H1 (cell line): ENCODE results near the gene WDR7. TPM values are rescaled to one million over a fixed set of nuclear protein-coding genes. Genes with fewer than 3 reads are reported as not detected.
A peak's percentile ranks its signal among the peaks of the same experiment; 100 is the strongest.

Experiments
- ASH2L ChIP-seq: fragments of 200-600, 300-600 bp; sonication (generic); IDR thresholded peaks from one replicate; pipeline ENCODE4 v1.7.1; 2017; ENCODE audit warnings: low read length
- ATF3 ChIP-seq: IDR thresholded peaks from 2 replicates; pipeline ENCODE4 v1.6.1; 2011; ENCODE audit warnings: low read depth, mild to moderate bottlenecking, low read length; ENCODE audit not compliant: insufficient read depth
- CBX5 ChIP-seq: fragments of 300-800, 300-1000 bp; sonication (generic); IDR thresholded peaks from 2 replicates; pipeline ENCODE4 v1.7.1; 2016; ENCODE audit warnings: antibody characterized with exemption, low read length, low read depth
- CBX8 ChIP-seq: fragments of 300-800, 300-1000 bp; sonication (generic); IDR thresholded peaks from 2 replicates; pipeline ENCODE4 v1.7.1; 2016; ENCODE audit warnings: low read depth, low read length, borderline replicate concordance
- CEBPB ChIP-seq: IDR thresholded peaks from 2 replicates; pipeline ENCODE4 v1.6.1; 2012; ENCODE audit warnings: low read depth, low read length
- CHD1 ChIP-seq: IDR thresholded peaks from 2 replicates; pipeline ENCODE4 v1.6.1; 2012; ENCODE audit warnings: low read depth, low read length, improper control_type of control experiment
- CHD2 ChIP-seq: IDR thresholded peaks from 2 replicates; pipeline ENCODE4 v1.6.1; 2012; ENCODE audit warnings: low read length, improper control_type of control experiment
- GABPA ChIP-seq: IDR thresholded peaks from 2 replicates; pipeline ENCODE4 v1.6.1; 2011; ENCODE audit warnings: mild to moderate bottlenecking, low read length, moderate library complexity, borderline replicate concordance; ENCODE audit not compliant: insufficient read depth
- JUN ChIP-seq: IDR thresholded peaks from 2 replicates; pipeline ENCODE4 v1.6.1; 2011; ENCODE audit warnings: low read depth, mild to moderate bottlenecking, improper control_type of control experiment, low read length
- JUND ChIP-seq: IDR thresholded peaks from 2 replicates; pipeline ENCODE4 v1.6.1; 2011; ENCODE audit warnings: mild to moderate bottlenecking, improper control_type of control experiment, low read length
- KDM4A ChIP-seq: IDR thresholded peaks from one replicate; pipeline ENCODE4 v1.7.1; 2012; ENCODE audit warnings: low read depth, mild to moderate bottlenecking, moderate library complexity, low read length, inconsistent platforms; ENCODE audit not compliant: severe bottlenecking
- KDM5A ChIP-seq: fragments of 200-600 bp; IDR thresholded peaks from 2 replicates; pipeline ENCODE4 v1.7.1; 2012; ENCODE audit warnings: mild to moderate bottlenecking, low read length, inconsistent platforms, mixed read lengths
- MAFK ChIP-seq: IDR thresholded peaks from 2 replicates; pipeline ENCODE4 v1.6.1; 2012; ENCODE audit warnings: low read depth, mild to moderate bottlenecking, improper control_type of control experiment, low read length
- NANOG ChIP-seq: IDR thresholded peaks from 2 replicates; pipeline ENCODE4 v1.6.1; 2011; ENCODE audit warnings: low read length, low read depth, mild to moderate bottlenecking, inconsistent platforms; ENCODE audit not compliant: insufficient read depth, poor library complexity, severe bottlenecking
- POLR2AphosphoS5 ChIP-seq: IDR thresholded peaks from 2 replicates; pipeline ENCODE4 v1.6.1; 2011; ENCODE audit warnings: low read depth, low read length
- POU5F1 ChIP-seq: IDR thresholded peaks from 2 replicates; pipeline ENCODE4 v1.6.1; 2011; ENCODE audit warnings: low read depth, mild to moderate bottlenecking, low read length, moderate library complexity
- RBBP5 ChIP-seq: IDR thresholded peaks from 2 replicates; pipeline ENCODE4 v1.7.1; 2012; ENCODE audit warnings: low read depth, mild to moderate bottlenecking, inconsistent platforms, low read length, moderate library complexity, borderline replicate concordance
- RFX5 ChIP-seq: IDR thresholded peaks from 2 replicates; pipeline ENCODE4 v1.6.1; 2011; ENCODE audit warnings: low read depth, low read length, improper control_type of control experiment, borderline replicate concordance
- SIRT6 ChIP-seq: IDR thresholded peaks from one replicate; pipeline ENCODE4 v1.7.1; 2012; ENCODE audit warnings: low read length, inconsistent platforms
- SP1 ChIP-seq: IDR thresholded peaks from 2 replicates; pipeline ENCODE4 v1.6.1; 2011; ENCODE audit warnings: low read depth, low read length
- TAF1 ChIP-seq: IDR thresholded peaks from 2 replicates; pipeline ENCODE4 v1.6.1; 2011; ENCODE audit warnings: mild to moderate bottlenecking, low read depth, low read length
- USF2 ChIP-seq: IDR thresholded peaks from 2 replicates; pipeline ENCODE4 v1.6.1; 2011; ENCODE audit warnings: low read length, improper control_type of control experiment
- YY1 ChIP-seq: IDR thresholded peaks from 2 replicates; pipeline ENCODE4 v1.6.1; 2011; ENCODE audit warnings: low read depth, mild to moderate bottlenecking, low read length
- polyA plus RNA-seq, 7 experiments: library from polyadenylated mRNA; depleted of rRNA in 3 of 7; stranded (reverse) in 5 of 7; unstranded in 2 of 7; fragments of >200 nt in 5 of 7; fragments of 200-250 nt in 2 of 7; gene quantifications; 1 replicate in 5 of 7; 2 replicates in 1 of 7; 4 replicates in 1 of 7; pipeline versions ENCODE4 v1.2.1 to v1.2.3, GENCODE V29; 2011 to 2013; ENCODE audit warnings: missing spikeins in 2 of 7, mixed read lengths in 2 of 7
- total RNA-seq: library from RNA; stranded (reverse); fragmentation: NEBNext Ultra II Directional; extraction: Animal tissue kit (Norgen Biotek cat#: 25700); gene quantifications from 2 replicates; pipeline ENCODE4 v1.2.1, GENCODE V29; 2021

The WDR7 gene
- total and polyA plus RNA-seq, 2 of the 8 experiments (the other 6 are each of a cell fraction or from before 2014, with no cell fraction given), result 5.5 to 15.2 TPM

GRCh38 chr18:56873441-56874140 lies 222.4 kb downstream of the WDR7 start (continued):
- TF ChIP-seq ASH2L (peak; percentile 79), CBX8 (no peak), KDM5A (no peak), CBX5 (no peak), POU5F1 (peak; percentile 92), CEBPB (no peak), SP1 (peak; percentile 92), JUN (no peak), CHD1 (no peak), KDM4A (no peak), TAF1 (peak; percentile 43; the same call in 1 of the 2 replicates), SIRT6 (no peak), RBBP5 (peak; percentile 74; the same call in 1 of the 2 replicates), NANOG (peak; percentile 65), JUND (no peak), POLR2AphosphoS5 (0 out of 2 replicates have a peak, but pooled peaks have one; percentile 19), CHD2 (no peak), USF2 (peak; percentile 73; the same call in 1 of the 2 replicates), YY1 (peak; percentile 75; the same call in 1 of the 2 replicates), GABPA (no peak), RFX5 (no peak), ATF3 (no peak), MAFK (no peak)
